Brain microvascular endothelial cell (primary cell): ENCODE data around the gene ADGRA1.

ENCODE experiments used
- DNase-seq: peaks from one replicate; pipeline ENCODE4 v3.0.0-alpha.2; 2020
- H3K27ac ChIP-seq: fragments of 250-450 bp; sonication (Bioruptor Pico); 2 replicates; pipeline ENCODE4 v1.5.1; 2020; ENCODE audit warnings: mild to moderate bottlenecking, moderate library complexity
- H3K27me3 ChIP-seq: fragments of 250-450 bp; sonication (Bioruptor Pico); replicated peaks from 2 replicates; pipeline ENCODE4 v1.5.1; 2020; ENCODE audit warnings: mild to moderate bottlenecking
- H3K36me3 ChIP-seq: fragments of 250-450 bp; sonication (Bioruptor Pico); replicated peaks from 2 replicates; pipeline ENCODE4 v1.5.1; 2020; ENCODE audit warnings: mild to moderate bottlenecking
- H3K4me3 ChIP-seq: 2 replicates; pipeline ENCODE4 v1.5.1; 2011; ENCODE audit warnings: low read depth, mild to moderate bottlenecking, control low read depth, low read length, moderate library complexity
- CTCF ChIP-seq: IDR thresholded peaks from 2 replicates; pipeline ENCODE4 v1.5.1; 2011; ENCODE audit warnings: low read depth, mild to moderate bottlenecking, moderate library complexity, low read length, control low read depth, inconsistent platforms; ENCODE audit errors: missing control alignments
- in situ Hi-C: cut with HindIII; loops from 2 replicates; pipeline ENCODE4 v1.10.0; 2017; ENCODE audit warnings: low sequenced_read_pairs, low pct_ligation_motif_present

Gene ADGRA1

GRCh38 chr10:133041101-133041500 lies 46.6 kb upstream of the ADGRA1 start:
- in situ Hi-C loops, result no loop called here
- Histone ChIP-seq H3K27ac (no peak overlapping the region), H3K36me3 (no peaks in the 10 kb centered on the region), H3K4me3 (no peak overlapping the region), H3K27me3 (no peaks in the 10 kb centered on the region)
- DNase-seq, result no peak
- no peak for TF ChIP-seq CTCF

GRCh38 chr10:133042061-133042460 lies 45.7 kb upstream of the ADGRA1 start:
- no peak for TF ChIP-seq CTCF
- no peak for DNase-seq
- Histone ChIP-seq H3K36me3 (no peaks in the 10 kb centered on the region), H3K27me3 (no peaks in the 10 kb centered on the region), H3K4me3 (no peak overlapping the region), H3K27ac (no peak overlapping the region)
- in situ Hi-C loops, result no loop called here

- H3K27me3 ChIP-seq, result no peaks in the 10 kb centered on the region
Measured at GRCh38 chr10:133042816-133043215, 44.9 kb upstream of the ADGRA1 start.

GRCh38 chr10:133043541-133044225 lies 44.0 kb upstream of the ADGRA1 start:
- Histone ChIP-seq H3K27ac (no peak overlapping the region), H3K4me3 (no peak overlapping the region), H3K27me3 (no peaks in the 10 kb centered on the region), H3K36me3 (no peaks in the 10 kb centered on the region)
- in situ Hi-C loops, result no loop called here
- TF ChIP-seq CTCF, result no peak
- DNase-seq, result no peak

More at GRCh38 chr10:133042816-133043215, 44.9 kb upstream of the ADGRA1 start:
- no peak for DNase-seq
- in situ Hi-C loops, result no loop called here
- no peak for TF ChIP-seq CTCF
- Histone ChIP-seq H3K36me3 (no peaks in the 10 kb centered on the region), H3K27ac (no peak overlapping the region), H3K4me3 (no peak overlapping the region)

GRCh38 chr10:133044401-133044811 lies 43.3 kb upstream of the ADGRA1 start:
- no peak for TF ChIP-seq CTCF
- Histone ChIP-seq H3K27me3 (no peaks in the 10 kb centered on the region), H3K27ac (no peak overlapping the region), H3K36me3 (no peaks in the 10 kb centered on the region), H3K4me3 (no peak overlapping the region)
- in situ Hi-C loops, result no loop called here
- DNase-seq, result no peak
